ENCODE data around the gene SOS2.

DNA sequence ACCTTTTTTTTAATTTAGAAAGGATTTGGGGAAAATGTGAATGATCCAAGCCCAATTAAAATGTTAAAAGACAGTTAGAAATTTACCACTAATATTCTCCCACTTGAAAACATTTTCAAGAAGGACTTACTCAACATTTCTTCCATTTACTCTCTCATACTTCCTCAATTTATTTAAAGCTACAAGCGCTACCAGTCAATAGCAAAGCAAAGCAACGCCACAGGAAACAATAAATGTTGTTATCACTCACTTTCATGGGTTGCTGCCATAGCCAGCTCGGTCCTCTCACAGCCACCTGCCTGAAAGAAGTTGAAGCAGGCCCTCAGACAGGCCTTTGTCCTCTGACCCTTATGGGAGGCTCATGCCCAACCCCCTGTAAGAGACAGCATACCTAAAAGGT lies 6.0 kb upstream of the SOS2 start:
- no peak for TF ChIP-seq TAF1 (IDR thresholded peaks at IDR 0.05; ENCODE audit: low read depth)
- TF ChIP-seq POLR2AphosphoS5 (IDR thresholded peaks at IDR 0.05) = no peak
- TF ChIP-seq, protein P1, sequence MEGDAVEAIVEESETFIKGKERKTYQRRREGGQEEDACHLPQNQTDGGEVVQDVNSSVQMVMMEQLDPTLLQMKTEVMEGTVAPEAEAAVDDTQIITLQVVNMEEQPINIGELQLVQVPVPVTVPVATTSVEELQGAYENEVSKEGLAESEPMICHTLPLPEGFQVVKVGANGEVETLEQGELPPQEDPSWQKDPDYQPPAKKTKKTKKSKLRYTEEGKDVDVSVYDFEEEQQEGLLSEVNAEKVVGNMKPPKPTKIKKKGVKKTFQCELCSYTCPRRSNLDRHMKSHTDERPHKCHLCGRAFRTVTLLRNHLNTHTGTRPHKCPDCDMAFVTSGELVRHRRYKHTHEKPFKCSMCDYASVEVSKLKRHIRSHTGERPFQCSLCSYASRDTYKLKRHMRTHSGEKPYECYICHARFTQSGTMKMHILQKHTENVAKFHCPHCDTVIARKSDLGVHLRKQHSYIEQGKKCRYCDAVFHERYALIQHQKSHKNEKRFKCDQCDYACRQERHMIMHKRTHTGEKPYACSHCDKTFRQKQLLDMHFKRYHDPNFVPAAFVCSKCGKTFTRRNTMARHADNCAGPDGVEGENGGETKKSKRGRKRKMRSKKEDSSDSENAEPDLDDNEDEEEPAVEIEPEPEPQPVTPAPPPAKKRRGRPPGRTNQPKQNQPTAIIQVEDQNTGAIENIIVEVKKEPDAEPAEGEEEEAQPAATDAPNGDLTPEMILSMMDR (IDR thresholded peaks at IDR 0.05; ENCODE audit: poor library complexity, severe bottlenecking) = no peak
- no peak for TF ChIP-seq EZH2 (IDR thresholded peaks at IDR 0.05; ENCODE audit: borderline replicate concordance, insufficient read depth, low read length, poor library complexity, severe bottlenecking)
- TF ChIP-seq, protein P2, sequence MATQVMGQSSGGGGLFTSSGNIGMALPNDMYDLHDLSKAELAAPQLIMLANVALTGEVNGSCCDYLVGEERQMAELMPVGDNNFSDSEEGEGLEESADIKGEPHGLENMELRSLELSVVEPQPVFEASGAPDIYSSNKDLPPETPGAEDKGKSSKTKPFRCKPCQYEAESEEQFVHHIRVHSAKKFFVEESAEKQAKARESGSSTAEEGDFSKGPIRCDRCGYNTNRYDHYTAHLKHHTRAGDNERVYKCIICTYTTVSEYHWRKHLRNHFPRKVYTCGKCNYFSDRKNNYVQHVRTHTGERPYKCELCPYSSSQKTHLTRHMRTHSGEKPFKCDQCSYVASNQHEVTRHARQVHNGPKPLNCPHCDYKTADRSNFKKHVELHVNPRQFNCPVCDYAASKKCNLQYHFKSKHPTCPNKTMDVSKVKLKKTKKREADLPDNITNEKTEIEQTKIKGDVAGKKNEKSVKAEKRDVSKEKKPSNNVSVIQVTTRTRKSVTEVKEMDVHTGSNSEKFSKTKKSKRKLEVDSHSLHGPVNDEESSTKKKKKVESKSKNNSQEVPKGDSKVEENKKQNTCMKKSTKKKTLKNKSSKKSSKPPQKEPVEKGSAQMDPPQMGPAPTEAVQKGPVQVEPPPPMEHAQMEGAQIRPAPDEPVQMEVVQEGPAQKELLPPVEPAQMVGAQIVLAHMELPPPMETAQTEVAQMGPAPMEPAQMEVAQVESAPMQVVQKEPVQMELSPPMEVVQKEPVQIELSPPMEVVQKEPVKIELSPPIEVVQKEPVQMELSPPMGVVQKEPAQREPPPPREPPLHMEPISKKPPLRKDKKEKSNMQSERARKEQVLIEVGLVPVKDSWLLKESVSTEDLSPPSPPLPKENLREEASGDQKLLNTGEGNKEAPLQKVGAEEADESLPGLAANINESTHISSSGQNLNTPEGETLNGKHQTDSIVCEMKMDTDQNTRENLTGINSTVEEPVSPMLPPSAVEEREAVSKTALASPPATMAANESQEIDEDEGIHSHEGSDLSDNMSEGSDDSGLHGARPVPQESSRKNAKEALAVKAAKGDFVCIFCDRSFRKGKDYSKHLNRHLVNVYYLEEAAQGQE (IDR thresholded peaks at IDR 0.05; ENCODE audit: borderline replicate concordance) = no peak

Data from neural cell (in vitro differentiated cells).